ENCODE results near the gene ME2. TPM values are rescaled to one million over a fixed set of nuclear protein-coding genes. Genes with fewer than 3 reads are reported as not detected.

Gene ME2
- total RNA-seq, 1 donor from 2014 or later = 122 TPM

Other genes starting within 250 kb of the ME2 start
- gene MRO, start 59.1 kb upstream of the ME2 start, total RNA-seq = not detected in 2 replicates
- gene ELAC1, start 88.9 kb downstream of the ME2 start, total RNA-seq = 6.7 and 7.7 TPM in 2 replicates
- gene SMAD4, start 151.1 kb downstream of the ME2 start, total RNA-seq = 84.4 and 88.7 TPM in 2 replicates